Endodermal cell (in vitro differentiated cells): ENCODE data around the gene SESN1. TPM values are rescaled to one million over a fixed set of nuclear protein-coding genes. Genes with fewer than 3 reads are reported as not detected.

ENCODE experiments used
- DNase-seq: peaks from one replicate; pipeline ENCODE4 v3.0.0-alpha.2; 2017
- H3K27ac ChIP-seq: 2 replicates; pipeline ENCODE4 v1.5.1; 2013; ENCODE audit warnings: mild to moderate bottlenecking, low read depth, low read length, moderate library complexity
- H3K27me3 ChIP-seq: 2 replicates; pipeline ENCODE4 v1.6.1; 2013; ENCODE audit warnings: mild to moderate bottlenecking, low read length, moderate library complexity; ENCODE audit not compliant: insufficient read depth, control insufficient read depth, poor library complexity, severe bottlenecking
- H3K36me3 ChIP-seq: 2 replicates; pipeline ENCODE4 v1.7.0; 2013; ENCODE audit warnings: mild to moderate bottlenecking, low read length, moderate library complexity; ENCODE audit not compliant: control insufficient read depth, insufficient read depth
- H3K4me1 ChIP-seq: one replicate; pipeline ENCODE4 v1.7.0; 2013; ENCODE audit warnings: low read length; ENCODE audit not compliant: control insufficient read depth, insufficient read depth
- H3K4me3 ChIP-seq: 2 replicates; pipeline ENCODE4 v1.5.1; 2013; ENCODE audit warnings: mild to moderate bottlenecking, low read length, moderate library complexity
- H3K9ac ChIP-seq: 2 replicates; pipeline ENCODE4 v1.6.1; 2013; ENCODE audit warnings: mild to moderate bottlenecking, low read length, moderate library complexity; ENCODE audit not compliant: poor library complexity, severe bottlenecking; ENCODE audit errors: extremely low read depth
- H3K9me3 ChIP-seq: 2 replicates; pipeline ENCODE4 v1.6.1; 2013; ENCODE audit warnings: mild to moderate bottlenecking, low read length, moderate library complexity; ENCODE audit not compliant: control insufficient read depth
- H3K27ac Mint-ChIP-seq: 2 replicates; pipeline ENCODE4 v1.8.0; 2020; ENCODE audit warnings: mixed read lengths
- H3K27me3 Mint-ChIP-seq: 2 replicates; pipeline ENCODE4 v1.8.0; 2021; ENCODE audit warnings: mild to moderate bottlenecking, mixed read lengths; ENCODE audit not compliant: insufficient read depth
- H3K36me3 Mint-ChIP-seq: 2 replicates; pipeline ENCODE4 v1.8.0; 2020; ENCODE audit warnings: low read depth, mixed read lengths
- H3K4me1 Mint-ChIP-seq: 2 replicates; pipeline ENCODE4 v1.8.0; 2020; ENCODE audit warnings: mixed read lengths
- H3K4me3 Mint-ChIP-seq: 2 replicates; pipeline ENCODE4 v1.8.0; 2020; ENCODE audit warnings: mild to moderate bottlenecking, moderate library complexity, mixed read lengths
- H3K9me3 Mint-ChIP-seq: 2 replicates; pipeline ENCODE4 v1.8.0; 2020; ENCODE audit warnings: mild to moderate bottlenecking, mixed read lengths
- CTCF ChIP-seq: fragments of 200-600 bp; sonication (generic); conservative IDR thresholded peaks from 2 replicates; pipeline ENCODE4 v1.5.0; 2021; ENCODE audit warnings: antibody characterized with exemption, mild to moderate bottlenecking
- WGBS, 2 experiments: methylation state at CpG; one replicate each; pipeline versions ENCODE4 v1.1.5 to v1.1.7; 2013; ENCODE audit warnings: missing lambda C conversion rate in 2 of 2, mixed read lengths in 1 of 2; ENCODE audit not compliant: insufficient coverage in 1 of 2, insufficient read length in 1 of 2; 5-methylcytosine and 5-hydroxymethylcytosine counted together
- total RNA-seq, 2 donors: library from RNA; stranded (reverse); fragmentation: NEBNext Ultra II Directional in 1 of 2; extraction: Animal tissue kit (Norgen Biotek cat#: 25700) in 1 of 2; gene quantifications; 2 replicates in 1 of 2; 3 replicates in 1 of 2; pipeline ENCODE4 v1.2.1, GENCODE V29; 2021

Gene SESN1
- total RNA-seq, 2 donors from 2014 or later, result 7.5 to 13.1 TPM

- Mint-ChIP-seq H3K27ac (no peak overlapping the region), H3K27me3 (no peaks in the 10 kb centered on the region), H3K4me1 (peaks cover 13% of the 10 kb centered on the region), H3K9me3 (no peaks in the 10 kb centered on the region), H3K36me3 (no peaks in the 10 kb centered on the region), H3K4me3 (no peak overlapping the region)
- peaks cover 3% of the 10 kb centered on the region for H3K4me1 ChIP-seq
- no peaks in the 10 kb centered on the region for H3K27me3 ChIP-seq
- no peak overlapping the region for H3K9ac ChIP-seq
- H3K9me3 ChIP-seq, result no peaks in the 10 kb centered on the region
- no peak for DNase-seq
- H3K27ac ChIP-seq, result no peak overlapping the region
- WGBS, 2 experiments, result 87 to 88% methylated on average over 7 of the region's 7 CpGs
- no peak overlapping the region for H3K4me3 ChIP-seq
- no peaks in the 10 kb centered on the region for H3K36me3 ChIP-seq
- TF ChIP-seq CTCF, result no peak
Measured at GRCh38 chr6:109071125-109071917, 23.3 kb downstream of the SESN1 start.

GRCh38 chr6:109069746-109070145, 24.9 kb downstream of the SESN1 start:
- DNase-seq, result no peak
- Histone ChIP-seq H3K27ac (no peak overlapping the region), H3K9ac (no peak overlapping the region), H3K9me3 (no peaks in the 10 kb centered on the region), H3K4me1 (peaks cover 3% of the 10 kb centered on the region), H3K27me3 (no peaks in the 10 kb centered on the region), H3K4me3 (no peak overlapping the region), H3K36me3 (no peaks in the 10 kb centered on the region)
- TF ChIP-seq CTCF, result no peak
- H3K4me1 Mint-ChIP-seq, result peaks cover 13% of the 10 kb centered on the region
- H3K27me3 Mint-ChIP-seq, result no peaks in the 10 kb centered on the region
- no peaks in the 10 kb centered on the region for H3K36me3 Mint-ChIP-seq
- 96 to 100% methylated on average over 1 to 2 of the region's 2 CpGs for WGBS, 2 experiments
- no peak overlapping the region for H3K27ac Mint-ChIP-seq
- H3K4me3 Mint-ChIP-seq, result no peak overlapping the region
- no peaks in the 10 kb centered on the region for H3K9me3 Mint-ChIP-seq

DNA sequence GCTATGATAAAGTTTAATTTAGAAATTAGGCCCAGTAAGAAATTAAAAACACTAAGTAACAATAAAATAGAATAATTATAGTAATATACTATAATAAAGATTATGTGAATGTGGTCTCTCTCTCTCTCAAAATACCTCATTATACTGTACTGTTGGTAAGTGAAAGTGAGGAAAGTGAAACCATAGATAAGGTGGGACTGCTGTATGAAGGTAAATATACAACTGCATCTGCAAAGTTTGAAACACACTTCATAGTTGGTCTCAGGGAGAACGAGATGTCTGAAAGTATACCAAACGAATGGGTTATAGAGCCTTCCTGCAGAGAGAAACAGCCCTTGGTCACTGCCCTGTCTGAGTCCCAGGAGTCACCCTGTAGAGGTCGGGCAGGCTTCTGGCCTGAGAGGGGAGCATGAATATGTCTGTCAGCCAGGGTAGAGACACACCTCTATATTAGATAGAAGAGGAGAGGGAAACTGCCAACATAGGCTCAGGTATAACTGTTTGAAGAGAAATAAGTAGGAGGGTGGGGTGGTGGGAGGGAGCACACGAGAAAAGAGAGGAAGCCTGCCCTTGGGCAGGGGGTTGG, 31.8 kb downstream of the SESN1 start:
- no peak overlapping the region for H3K27ac Mint-ChIP-seq
- no peaks in the 10 kb centered on the region for H3K27me3 ChIP-seq
- no peaks in the 10 kb centered on the region for H3K9me3 Mint-ChIP-seq
- no peaks in the 10 kb centered on the region for H3K27me3 Mint-ChIP-seq
- no peaks in the 10 kb centered on the region for H3K9me3 ChIP-seq
- TF ChIP-seq CTCF, result no peak
- H3K4me3 Mint-ChIP-seq, result no peak overlapping the region
- no peak overlapping the region for H3K27ac ChIP-seq
- no peak overlapping the region for H3K4me3 ChIP-seq
- no peak for DNase-seq
- no peaks in the 10 kb centered on the region for H3K4me1 ChIP-seq
- 89 to 96% methylated on average over 3 to 4 of the region's 4 CpGs for WGBS, 2 experiments
- H3K9ac ChIP-seq, result no peak overlapping the region
- H3K36me3 ChIP-seq, result no peaks in the 10 kb centered on the region
- H3K4me1 Mint-ChIP-seq, result peaks cover 3% of the 10 kb centered on the region
- H3K36me3 Mint-ChIP-seq, result no peaks in the 10 kb centered on the region
